ENCODE data around the gene NPBWR2.
"Not testable (repeated sequence)": the region's sequence is repeated elsewhere in the genome, so short reads cannot be mapped to it uniquely, and the experiment has no call there.

The NPBWR2 gene

DNA sequence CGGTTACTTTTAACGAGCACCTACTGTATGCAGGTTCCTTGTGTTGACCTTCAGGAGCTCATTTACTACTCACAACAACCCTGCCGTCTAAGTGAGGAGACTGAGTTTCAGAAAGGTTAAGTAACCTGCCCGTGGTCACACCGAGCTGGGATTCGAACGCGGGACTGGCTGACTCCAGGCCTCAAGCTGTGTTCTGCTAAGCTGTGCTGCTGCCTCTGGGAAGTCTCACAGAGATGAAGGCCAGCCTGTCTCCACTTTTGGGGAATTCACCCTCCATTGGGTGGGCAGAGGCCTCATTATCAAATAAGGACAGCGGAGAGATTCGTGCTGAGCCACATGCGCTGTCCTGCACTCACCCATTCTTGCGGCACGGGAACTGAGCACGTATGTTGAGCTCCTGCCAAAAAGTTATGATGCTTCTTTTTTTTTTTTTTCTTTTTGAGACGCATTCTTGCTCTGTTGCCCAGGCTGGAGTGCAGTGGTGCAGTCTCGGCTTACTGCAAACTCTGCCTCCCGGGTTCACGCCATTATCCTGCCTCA, 31.0 kb upstream of the NPBWR2 start:
- no peaks in the 10 kb centered on the region for H3K9me3 ChIP-seq (replicated peaks; ENCODE audit: insufficient read depth, low read length)
- peaks cover 67% of the 10 kb centered on the region for H3K27me3 ChIP-seq (replicated peaks; ENCODE audit: insufficient read depth, low read length)
- no peak overlapping the region for H3K27ac ChIP-seq (ENCODE audit: low read length)
- H3K4me3 ChIP-seq (ENCODE audit: low read length) = no peak overlapping the region
- no peak for TF ChIP-seq EZH2phosphoT487 (IDR thresholded peaks at IDR 0.05; ENCODE audit: low read length)
- TF ChIP-seq, protein P1, sequence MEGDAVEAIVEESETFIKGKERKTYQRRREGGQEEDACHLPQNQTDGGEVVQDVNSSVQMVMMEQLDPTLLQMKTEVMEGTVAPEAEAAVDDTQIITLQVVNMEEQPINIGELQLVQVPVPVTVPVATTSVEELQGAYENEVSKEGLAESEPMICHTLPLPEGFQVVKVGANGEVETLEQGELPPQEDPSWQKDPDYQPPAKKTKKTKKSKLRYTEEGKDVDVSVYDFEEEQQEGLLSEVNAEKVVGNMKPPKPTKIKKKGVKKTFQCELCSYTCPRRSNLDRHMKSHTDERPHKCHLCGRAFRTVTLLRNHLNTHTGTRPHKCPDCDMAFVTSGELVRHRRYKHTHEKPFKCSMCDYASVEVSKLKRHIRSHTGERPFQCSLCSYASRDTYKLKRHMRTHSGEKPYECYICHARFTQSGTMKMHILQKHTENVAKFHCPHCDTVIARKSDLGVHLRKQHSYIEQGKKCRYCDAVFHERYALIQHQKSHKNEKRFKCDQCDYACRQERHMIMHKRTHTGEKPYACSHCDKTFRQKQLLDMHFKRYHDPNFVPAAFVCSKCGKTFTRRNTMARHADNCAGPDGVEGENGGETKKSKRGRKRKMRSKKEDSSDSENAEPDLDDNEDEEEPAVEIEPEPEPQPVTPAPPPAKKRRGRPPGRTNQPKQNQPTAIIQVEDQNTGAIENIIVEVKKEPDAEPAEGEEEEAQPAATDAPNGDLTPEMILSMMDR (IDR thresholded peaks at IDR 0.05; ENCODE audit: low read length) = no peak
- no peak for TF ChIP-seq EZH2 (optimal IDR thresholded peaks at IDR 0.05; ENCODE audit: low read depth, low read length)
- no peaks in the 10 kb centered on the region for H3K79me2 ChIP-seq (ENCODE audit: low read length)
- DNase-seq = no peak
- no peak overlapping the region for H3K9ac ChIP-seq (ENCODE audit: low read length)
- no peak overlapping the region for H3K4me2 ChIP-seq (ENCODE audit: low read depth, low read length)
- no peak overlapping the region for H2AFZ ChIP-seq (ENCODE audit: low read length)
- no peaks in the 10 kb centered on the region for H4K20me1 ChIP-seq (ENCODE audit: insufficient read depth, low read length)
- H3K9me2 ChIP-seq (replicated peaks; ENCODE audit: insufficient read depth, low read length) = no peaks in the 10 kb centered on the region
- no peaks in the 10 kb centered on the region for H3K36me3 ChIP-seq (replicated peaks; ENCODE audit: insufficient read depth, low read length)
- no peaks in the 10 kb centered on the region for H3K4me1 ChIP-seq (ENCODE audit: low read length)
- peaks cover 4% of the 10 kb centered on the region for H3F3A ChIP-seq (ENCODE audit: insufficient read depth, low read length)

DNA sequence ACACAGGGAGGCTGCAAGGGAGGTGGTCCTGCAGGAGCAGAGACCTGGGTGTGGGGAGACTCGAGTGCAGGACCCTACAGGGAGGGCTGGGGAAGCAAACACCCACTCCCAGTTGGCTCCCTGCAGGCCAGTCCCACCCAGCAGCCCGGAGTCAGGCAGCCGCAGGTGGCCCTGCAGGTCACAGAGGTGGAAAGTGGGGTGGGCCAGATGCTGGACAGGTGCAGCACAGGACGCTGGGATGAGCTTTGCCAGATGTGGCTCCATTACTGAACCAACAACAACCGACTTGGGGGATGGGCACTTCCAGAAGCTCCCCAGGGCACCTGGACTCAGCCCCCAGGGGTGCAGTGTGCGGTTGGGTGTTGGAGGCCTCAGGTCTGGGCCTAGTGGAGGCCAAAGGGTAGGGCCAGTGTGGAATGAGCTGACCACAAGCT, 30.2 kb upstream of the NPBWR2 start:
- H3K27me3 ChIP-seq (replicated peaks; ENCODE audit: insufficient read depth, low read length) = peaks cover 60% of the 10 kb centered on the region

DNA sequence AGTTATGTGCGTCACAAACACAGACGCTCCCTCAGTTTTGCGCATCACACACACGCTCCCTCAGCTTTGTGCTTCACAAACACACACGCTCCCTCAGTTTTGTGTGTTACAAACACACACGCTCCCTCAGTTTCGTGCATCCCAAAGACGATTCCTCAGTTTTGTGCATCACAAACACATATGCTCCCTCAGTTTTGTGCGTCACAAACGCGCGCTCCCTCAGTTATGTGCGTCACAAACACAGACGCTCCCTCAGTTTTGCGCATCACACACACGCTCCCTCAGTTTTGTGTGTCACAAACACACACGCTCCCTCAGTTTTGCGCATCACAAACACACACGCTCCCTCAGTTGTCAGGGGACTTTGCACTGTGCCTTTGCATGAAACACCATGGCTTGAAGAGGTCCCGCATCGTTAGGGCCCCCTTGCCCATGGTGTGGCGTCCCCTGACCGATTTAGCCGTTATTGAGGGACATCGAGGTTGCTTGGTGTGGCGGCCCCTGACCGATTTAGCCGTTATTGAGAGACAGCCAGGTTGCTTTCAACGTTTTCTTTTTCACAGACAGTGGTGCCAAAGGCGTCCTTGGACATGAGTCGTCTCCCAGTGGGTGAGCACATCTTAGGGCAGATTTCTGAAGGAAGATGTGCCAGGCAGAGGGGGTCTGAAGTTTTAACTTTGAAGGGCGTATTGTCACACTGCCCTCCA, 28.8 kb upstream of the NPBWR2 start:
- Histone ChIP-seq H4K20me1 (ENCODE audit: insufficient read depth, low read length) (no peaks in the 10 kb centered on the region), H3K9me2 (replicated peaks; ENCODE audit: insufficient read depth, low read length) (no peaks in the 10 kb centered on the region), H3K9ac (ENCODE audit: low read length) (no peak overlapping the region), H3K4me2 (ENCODE audit: low read depth, low read length) (no peak overlapping the region), H3K27ac (ENCODE audit: low read length) (no peak overlapping the region), H3K79me2 (ENCODE audit: low read length) (no peaks in the 10 kb centered on the region), H3K4me3 (ENCODE audit: low read length) (no peak overlapping the region), H3K36me3 (replicated peaks; ENCODE audit: insufficient read depth, low read length) (no peaks in the 10 kb centered on the region), H3F3A (ENCODE audit: insufficient read depth, low read length) (peaks cover 4% of the 10 kb centered on the region), H3K27me3 (replicated peaks; ENCODE audit: insufficient read depth, low read length) (peaks cover 47% of the 10 kb centered on the region), H3K4me1 (ENCODE audit: low read length) (no peaks in the 10 kb centered on the region), H3K9me3 (replicated peaks; ENCODE audit: insufficient read depth, low read length) (no peaks in the 10 kb centered on the region), H2AFZ (ENCODE audit: low read length) (no peak overlapping the region)
- no peak for TF ChIP-seq EZH2phosphoT487 (IDR thresholded peaks at IDR 0.05; ENCODE audit: low read length)
- no peak for TF ChIP-seq EZH2 (optimal IDR thresholded peaks at IDR 0.05; ENCODE audit: low read depth, low read length)
- TF ChIP-seq, protein P1 (IDR thresholded peaks at IDR 0.05; ENCODE audit: low read length) = no peak
- no peak for DNase-seq

More for the DNA sequence above, 30.2 kb upstream of the NPBWR2 start:
- Histone ChIP-seq H3K27ac (ENCODE audit: low read length) (no peak overlapping the region), H3K4me2 (ENCODE audit: low read depth, low read length) (no peak overlapping the region), H3K9me2 (replicated peaks; ENCODE audit: insufficient read depth, low read length) (no peaks in the 10 kb centered on the region), H2AFZ (ENCODE audit: low read length) (no peak overlapping the region), H3K9ac (ENCODE audit: low read length) (no peak overlapping the region), H3K4me3 (ENCODE audit: low read length) (no peak overlapping the region), H3F3A (ENCODE audit: insufficient read depth, low read length) (peaks cover 4% of the 10 kb centered on the region), H3K36me3 (replicated peaks; ENCODE audit: insufficient read depth, low read length) (no peaks in the 10 kb centered on the region), H3K9me3 (replicated peaks; ENCODE audit: insufficient read depth, low read length) (no peaks in the 10 kb centered on the region), H3K79me2 (ENCODE audit: low read length) (no peaks in the 10 kb centered on the region), H3K4me1 (ENCODE audit: low read length) (no peaks in the 10 kb centered on the region), H4K20me1 (ENCODE audit: insufficient read depth, low read length) (no peaks in the 10 kb centered on the region)
- TF ChIP-seq, protein P1 (IDR thresholded peaks at IDR 0.05; ENCODE audit: low read length) = no peak
- TF ChIP-seq EZH2phosphoT487 (IDR thresholded peaks at IDR 0.05; ENCODE audit: low read length) = no peak
- no peak for TF ChIP-seq EZH2 (optimal IDR thresholded peaks at IDR 0.05; ENCODE audit: low read depth, low read length)
- no peak for DNase-seq

DNA sequence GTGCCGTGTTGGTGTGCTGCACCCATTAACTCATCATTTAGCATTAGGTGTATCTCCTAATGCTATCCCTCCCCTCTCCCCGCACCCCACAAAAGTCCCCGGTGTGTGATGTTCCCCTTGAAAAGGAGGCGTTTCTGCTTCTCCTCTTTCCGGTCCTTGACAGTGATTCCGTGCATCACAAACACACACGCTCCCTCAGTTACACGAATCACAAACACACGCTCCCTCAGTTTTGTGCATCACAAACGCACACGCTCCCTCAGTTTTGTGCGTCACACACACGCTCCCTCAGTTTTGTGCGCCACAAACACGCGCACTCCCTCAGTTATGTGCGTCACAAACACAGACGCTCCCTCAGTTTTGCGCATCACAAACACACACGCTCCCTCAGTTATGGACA, 27.4 kb upstream of the NPBWR2 start:
- H3K9me3 ChIP-seq (replicated peaks; ENCODE audit: insufficient read depth, low read length); H3K9me2 ChIP-seq (replicated peaks; ENCODE audit: insufficient read depth, low read length); DNase-seq; H3K9ac ChIP-seq (ENCODE audit: low read length); H3K4me2 ChIP-seq (ENCODE audit: low read depth, low read length); H3K4me1 ChIP-seq (ENCODE audit: low read length); H3K4me3 ChIP-seq (ENCODE audit: low read length); H2AFZ ChIP-seq (ENCODE audit: low read length); H4K20me1 ChIP-seq (ENCODE audit: insufficient read depth, low read length); H3K27ac ChIP-seq (ENCODE audit: low read length); H3K36me3 ChIP-seq (replicated peaks; ENCODE audit: insufficient read depth, low read length); H3F3A ChIP-seq (ENCODE audit: insufficient read depth, low read length); H3K79me2 ChIP-seq (ENCODE audit: low read length): not testable (repeated sequence)
- H3K27me3 ChIP-seq (replicated peaks; ENCODE audit: insufficient read depth, low read length) = peaks cover 46% of the 10 kb centered on the region

Measured in MM.1S (cell line).